IMR-90 (cell line): ENCODE data around the gene SVBP. TPM values are rescaled to one million over a fixed set of nuclear protein-coding genes. Genes with fewer than 3 reads are reported as not detected.

Source experiments
- ATAC-seq: fragments of 200-7000 bp; cut with Tn5 transposase; 2 replicates; pipeline ENCODE4 v1.9.1; 2020; ENCODE audit warnings: low read depth, mild to moderate bottlenecking, moderate library complexity
- BruUV-seq: library from RNA; stranded (reverse); fragments of 400-500 nt; replicated peaks from 2 replicates; lab custom pipeline; 2021; lab: Mats Ljungman, UMichigan
- CTCF ChIA-PET: fragments of 300-600 bp; formaldehyde crosslinking; extraction: SDS; loops from one replicate; lab custom pipeline; 2021; ENCODE audit warnings: antibody characterized with exemption; lab: Yijun Ruan, JAX
- POLR2A ChIA-PET: fragments of 300-600 bp; sonication (Branson Sonifier 250); formaldehyde crosslinking; loops from one replicate; lab custom pipeline; 2022; ENCODE audit warnings: antibody characterized with exemption; ENCODE audit not compliant: unreplicated experiment; lab: Charles Lee
- DNase-seq: peaks from one replicate; pipeline ENCODE4 v3.0.0; 2013
- H2AFZ ChIP-seq: replicated peaks from 2 replicates; pipeline ENCODE3; 2013; ENCODE audit warnings: low read length, mild to moderate bottlenecking; ENCODE audit not compliant: poor library complexity
- H2AK5ac ChIP-seq: 2 replicates; pipeline ENCODE4 v1.6.1; 2013; ENCODE audit warnings: low read depth, low read length, inconsistent platforms
- H2AK9ac ChIP-seq: replicated peaks from 2 replicates; pipeline ENCODE3; 2013; ENCODE audit warnings: mild to moderate bottlenecking, low read depth, low read length, moderate library complexity; ENCODE audit not compliant: poor library complexity
- H2BK120ac ChIP-seq: 2 replicates; pipeline ENCODE4 v1.6.1; 2013; ENCODE audit warnings: low read depth, low read length, inconsistent platforms
- H2BK15ac ChIP-seq: 3 replicates; pipeline ENCODE4 v1.6.1; 2013; ENCODE audit warnings: low read depth, low read length, inconsistent platforms
- H2BK20ac ChIP-seq: 2 replicates; pipeline ENCODE4 v1.6.1; 2013; ENCODE audit warnings: low read depth, mild to moderate bottlenecking, inconsistent platforms, low read length, moderate library complexity
- H2BK5ac ChIP-seq: 2 replicates; pipeline ENCODE4 v1.6.1; 2013; ENCODE audit warnings: mild to moderate bottlenecking, low read depth, low read length, inconsistent platforms; ENCODE audit not compliant: poor library complexity, severe bottlenecking
- H3K14ac ChIP-seq: replicated peaks from 2 replicates; pipeline ENCODE4 v1.6.1; 2013; ENCODE audit warnings: low read depth, low read length, inconsistent platforms
- H3K18ac ChIP-seq: 2 replicates; pipeline ENCODE4 v1.6.1; 2013; ENCODE audit warnings: low read depth, low read length, control low read depth
- H3K23ac ChIP-seq: 2 replicates; pipeline ENCODE4 v1.6.1; 2013; ENCODE audit warnings: low read depth, low read length, inconsistent platforms
- H3K27ac ChIP-seq: 2 replicates; pipeline ENCODE4 v1.5.1; 2013; ENCODE audit warnings: mild to moderate bottlenecking, control low read depth, low read length; ENCODE audit not compliant: insufficient read depth
- H3K27me3 ChIP-seq: 2 replicates; pipeline ENCODE4 v1.6.1; 2013; ENCODE audit warnings: low read length; ENCODE audit not compliant: control insufficient read depth, insufficient read depth
- H3K36me3 ChIP-seq: 2 replicates; pipeline ENCODE4 v1.6.1; 2013; ENCODE audit warnings: low read length, mixed read lengths; ENCODE audit not compliant: control insufficient read depth, insufficient read depth
- H3K4ac ChIP-seq: 2 replicates; pipeline ENCODE4 v1.6.1; 2013; ENCODE audit warnings: low read depth, low read length, inconsistent platforms
- H3K4me1 ChIP-seq: 2 replicates; pipeline ENCODE4 v1.6.1; 2013; ENCODE audit warnings: low read length, mixed read lengths; ENCODE audit not compliant: control insufficient read depth, insufficient read depth
- H3K4me2 ChIP-seq: 2 replicates; pipeline ENCODE4 v1.6.1; 2013; ENCODE audit warnings: low read depth, mild to moderate bottlenecking, control low read depth, low read length, moderate library complexity
- H3K4me3 ChIP-seq: 2 replicates; pipeline ENCODE4 v1.5.1; 2013; ENCODE audit warnings: low read depth, mild to moderate bottlenecking, control low read depth, low read length, moderate library complexity; ENCODE audit not compliant: insufficient read depth
- H3K56ac ChIP-seq: 2 replicates; pipeline ENCODE4 v1.6.1; 2013; ENCODE audit warnings: low read length, inconsistent platforms; ENCODE audit not compliant: insufficient read depth; ENCODE audit errors: extremely low read depth
- H3K79me1 ChIP-seq, 2 experiments: 2 replicates each; pipeline ENCODE4 v1.6.1; 2013; ENCODE audit warnings: low read length in 2 of 2, inconsistent platforms in 1 of 2, low read depth in 1 of 2
- H3K9ac ChIP-seq: 2 replicates; pipeline ENCODE4 v1.6.1; 2013; ENCODE audit warnings: low read depth, low read length, control low read depth
- H3K9me1 ChIP-seq: 2 replicates; pipeline ENCODE4 v1.6.1; 2013; ENCODE audit warnings: low read length, inconsistent platforms; ENCODE audit not compliant: insufficient read depth
- H3K9me3 ChIP-seq: 2 replicates; pipeline ENCODE4 v1.6.1; 2013; ENCODE audit warnings: low read length; ENCODE audit not compliant: control insufficient read depth, insufficient read depth
- H4K20me1 ChIP-seq: 2 replicates; pipeline ENCODE4 v1.6.1; 2013; ENCODE audit warnings: low read length, inconsistent platforms; ENCODE audit not compliant: insufficient read depth
- H4K5ac ChIP-seq: 2 replicates; pipeline ENCODE4 v1.6.1; 2013; ENCODE audit warnings: mild to moderate bottlenecking, low read depth, low read length, control low read depth
- H4K8ac ChIP-seq, 2 experiments: 2 replicates each; pipeline ENCODE4 v1.6.1; 2013; ENCODE audit warnings: low read depth in 2 of 2, low read length in 2 of 2, control low read depth in 1 of 2, inconsistent platforms in 1 of 2
- H4K91ac ChIP-seq: 2 replicates; pipeline ENCODE4 v1.6.1; 2013; ENCODE audit warnings: low read depth, low read length, inconsistent platforms; ENCODE audit not compliant: insufficient read depth
- CEBPB ChIP-seq: IDR thresholded peaks from 2 replicates; pipeline ENCODE4 v1.6.1; 2012; ENCODE audit warnings: low read depth, low read length, improper control_type of control experiment
- CHD1 ChIP-seq: IDR thresholded peaks from 2 replicates; pipeline ENCODE4 v1.6.1; 2012; ENCODE audit warnings: low read depth, low read length, improper control_type of control experiment
- FOS ChIP-seq: fragments of 150-350 bp; IDR thresholded peaks from 2 replicates; pipeline ENCODE4 v1.6.1; 2016; ENCODE audit warnings: low read depth, low read length
- MAFK ChIP-seq: IDR thresholded peaks from 2 replicates; pipeline ENCODE4 v1.6.1; 2012; ENCODE audit warnings: low read depth, low read length, improper control_type of control experiment
- MAZ ChIP-seq: IDR thresholded peaks from 2 replicates; pipeline ENCODE4 v1.6.1; 2012; ENCODE audit warnings: low read depth, mild to moderate bottlenecking, low read length, improper control_type of control experiment, moderate library complexity, borderline replicate concordance
- MXI1 ChIP-seq: IDR thresholded peaks from 2 replicates; pipeline ENCODE4 v1.6.1; 2012; ENCODE audit warnings: low read depth, mild to moderate bottlenecking, low read length, moderate library complexity, borderline replicate concordance
- NFE2L2 ChIP-seq: fragments of 150-350 bp; IDR thresholded peaks from 2 replicates; pipeline ENCODE4 v1.6.1; 2016; ENCODE audit warnings: low read depth, mild to moderate bottlenecking, low read length
- POLR2A ChIP-seq: IDR thresholded peaks from 2 replicates; pipeline ENCODE4 v1.6.1; 2012; ENCODE audit warnings: mild to moderate bottlenecking, low read depth, low read length
- RAD21 ChIP-seq: IDR thresholded peaks from 2 replicates; pipeline ENCODE4 v1.6.1; 2012; ENCODE audit warnings: low read length, improper control_type of control experiment
- RCOR1 ChIP-seq: IDR thresholded peaks from 2 replicates; pipeline ENCODE4 v1.6.1; 2012; ENCODE audit warnings: mild to moderate bottlenecking, low read length, improper control_type of control experiment; ENCODE audit not compliant: insufficient replicate concordance
- RFX5 ChIP-seq: IDR thresholded peaks from 2 replicates; pipeline ENCODE4 v1.8.0; 2012; ENCODE audit warnings: low read depth, mild to moderate bottlenecking, low read length, moderate library complexity
- SMC3 ChIP-seq: fragments of 150-350 bp; IDR thresholded peaks from 2 replicates; pipeline ENCODE4 v1.6.1; 2016; ENCODE audit warnings: low read depth, mild to moderate bottlenecking, antibody characterized with exemption, low read length, moderate library complexity
- WGBS, 2 experiments: methylation state at CpG; one replicate each; pipeline versions ENCODE4 v1.1.5 to v1.1.7; 2013; ENCODE audit warnings: missing lambda C conversion rate in 2 of 2; ENCODE audit not compliant: insufficient read length in 1 of 2; ENCODE audit errors: extremely low coverage in 2 of 2; 5-methylcytosine and 5-hydroxymethylcytosine counted together
- dilution Hi-C: fragments of 300-500 bp; cut with HindIII; formaldehyde crosslinking; loops from one replicate; pipeline ENCODE4 v1.14.3; 2018; ENCODE audit warnings: low sequenced_read_pairs; ENCODE audit not compliant: unreplicated experiment
- in situ Hi-C: fragments of 300-500 bp; cut with MboI; formaldehyde crosslinking; loops from 3 replicates; pipeline ENCODE4 v1.14.3; 2019; ENCODE audit warnings: low sequenced_read_pairs, inconsistent platforms, mixed read lengths
- intact Hi-C: fragments of 100-400 bp; cut with micrococcal nuclease; formaldehyde crosslinking; loops from 2 replicates; pipeline ENCODE4 v1.10.0; 2022
- polyA plus RNA-seq, 3 experiments: library from polyadenylated mRNA; depleted of rRNA; stranded (reverse); fragments of >200 nt; gene quantifications; 2 replicates each; pipeline ENCODE4 v1.2.3, GENCODE V29; 2012; ENCODE audit warnings: low replicate concordance in 1 of 3
- total RNA-seq: library from RNA; depleted of rRNA; stranded (reverse); fragments of >200 nt; gene quantifications from 2 replicates; pipeline ENCODE4 v1.2.3, GENCODE V29; 2012
- TF ChIP-seq, protein P1 (sequence below): conservative IDR thresholded peaks from 2 replicates; pipeline ENCODE4 v1.5.1; 2012; ENCODE audit warnings: mild to moderate bottlenecking, low read depth, low read length, improper control_type of control experiment
- TF ChIP-seq, protein P2 (sequence below): fragments of 150-350 bp; IDR thresholded peaks from 2 replicates; pipeline ENCODE4 v1.6.1; 2016; ENCODE audit warnings: low read depth, mild to moderate bottlenecking, low read length, moderate library complexity, borderline replicate concordance

SVBP gene
- total and polyA plus RNA-seq, 2 of the 4 experiments (the other 2 are of a cell fraction): 9.7 to 11.5 TPM

DNA sequence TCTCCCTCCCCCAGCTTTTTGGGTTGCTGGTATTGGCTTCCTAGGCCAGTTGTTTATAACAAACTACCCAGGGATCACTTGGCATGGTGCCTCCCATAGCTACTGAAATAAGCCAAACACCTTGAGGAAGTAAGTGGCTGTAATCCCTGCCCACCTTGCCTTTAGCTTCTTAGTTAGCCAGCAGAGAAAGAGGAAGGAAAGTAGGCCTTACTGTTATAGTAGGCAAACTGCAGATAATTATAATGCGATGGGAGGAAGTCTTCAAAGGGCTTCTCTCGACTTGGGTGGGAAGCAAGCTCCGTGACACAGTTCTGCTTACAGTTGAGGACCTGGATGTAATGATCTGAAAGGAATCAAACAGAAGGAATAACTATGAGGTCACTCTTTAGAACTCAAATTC, 58.6 kb downstream of the SVBP start:
- no peak overlapping the region for H2AK5ac ChIP-seq
- H2AK9ac ChIP-seq: no peak overlapping the region
- no CpG with 5 or more reads among the region's 3 CpGs for WGBS, 2 experiments
- dilution Hi-C loops (no loop called here), intact Hi-C loops (loop anchor here (5.0 kb wide), 1 partner anchor 611 kb away; no protein-coding TSS in a partner anchor), in situ Hi-C loops (no loop called here)
- H4K20me1 ChIP-seq: peaks cover 14% of the 10 kb centered on the region
- POLR2A ChIA-PET: no interaction called here
- no peak overlapping the region for H2AFZ ChIP-seq
- H3K23ac ChIP-seq: no peak overlapping the region
- no peak overlapping the region for H3K9ac ChIP-seq
- H3K9me3 ChIP-seq: no peaks in the 10 kb centered on the region
- no peak overlapping the region for H2BK15ac ChIP-seq
- H3K79me1 ChIP-seq: peaks cover 39 to 46% of the 10 kb centered on the region in 2 experiments
- H3K4me1 ChIP-seq: peaks cover 3% of the 10 kb centered on the region; the same call in 1 of the 2 replicates
- H3K4ac ChIP-seq: no peak overlapping the region
- no peak for ATAC-seq
- no peak overlapping the region for H3K56ac ChIP-seq
- H4K8ac ChIP-seq: no peak overlapping the region
- no peak overlapping the region for H3K4me2 ChIP-seq
- no peak for TF ChIP-seq SMC3
- no peak for TF ChIP-seq RFX5
- TF ChIP-seq FOS: no peak
- no peak for TF ChIP-seq CEBPB
- no peak for TF ChIP-seq RAD21
- no peak for TF ChIP-seq NFE2L2
- TF ChIP-seq MXI1: no peak
- no peak for TF ChIP-seq CHD1
- TF ChIP-seq RCOR1: no peak
- no peak for TF ChIP-seq MAFK
- TF ChIP-seq, protein P1, sequence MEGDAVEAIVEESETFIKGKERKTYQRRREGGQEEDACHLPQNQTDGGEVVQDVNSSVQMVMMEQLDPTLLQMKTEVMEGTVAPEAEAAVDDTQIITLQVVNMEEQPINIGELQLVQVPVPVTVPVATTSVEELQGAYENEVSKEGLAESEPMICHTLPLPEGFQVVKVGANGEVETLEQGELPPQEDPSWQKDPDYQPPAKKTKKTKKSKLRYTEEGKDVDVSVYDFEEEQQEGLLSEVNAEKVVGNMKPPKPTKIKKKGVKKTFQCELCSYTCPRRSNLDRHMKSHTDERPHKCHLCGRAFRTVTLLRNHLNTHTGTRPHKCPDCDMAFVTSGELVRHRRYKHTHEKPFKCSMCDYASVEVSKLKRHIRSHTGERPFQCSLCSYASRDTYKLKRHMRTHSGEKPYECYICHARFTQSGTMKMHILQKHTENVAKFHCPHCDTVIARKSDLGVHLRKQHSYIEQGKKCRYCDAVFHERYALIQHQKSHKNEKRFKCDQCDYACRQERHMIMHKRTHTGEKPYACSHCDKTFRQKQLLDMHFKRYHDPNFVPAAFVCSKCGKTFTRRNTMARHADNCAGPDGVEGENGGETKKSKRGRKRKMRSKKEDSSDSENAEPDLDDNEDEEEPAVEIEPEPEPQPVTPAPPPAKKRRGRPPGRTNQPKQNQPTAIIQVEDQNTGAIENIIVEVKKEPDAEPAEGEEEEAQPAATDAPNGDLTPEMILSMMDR: no peak
- TF ChIP-seq, protein P2, sequence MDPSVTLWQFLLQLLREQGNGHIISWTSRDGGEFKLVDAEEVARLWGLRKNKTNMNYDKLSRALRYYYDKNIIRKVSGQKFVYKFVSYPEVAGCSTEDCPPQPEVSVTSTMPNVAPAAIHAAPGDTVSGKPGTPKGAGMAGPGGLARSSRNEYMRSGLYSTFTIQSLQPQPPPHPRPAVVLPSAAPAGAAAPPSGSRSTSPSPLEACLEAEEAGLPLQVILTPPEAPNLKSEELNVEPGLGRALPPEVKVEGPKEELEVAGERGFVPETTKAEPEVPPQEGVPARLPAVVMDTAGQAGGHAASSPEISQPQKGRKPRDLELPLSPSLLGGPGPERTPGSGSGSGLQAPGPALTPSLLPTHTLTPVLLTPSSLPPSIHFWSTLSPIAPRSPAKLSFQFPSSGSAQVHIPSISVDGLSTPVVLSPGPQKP: no peak
- TF ChIP-seq MAZ: no peak
- no peak for TF ChIP-seq POLR2A
- no TSS peak for BruUV-seq
- no peak overlapping the region for H3K4me3 ChIP-seq
- H4K91ac ChIP-seq: no peak overlapping the region
- peaks cover 55% of the 10 kb centered on the region for H3K36me3 ChIP-seq
- H3K14ac ChIP-seq: no peak overlapping the region
- CTCF ChIA-PET: no interaction called here
- no peak overlapping the region for H3K18ac ChIP-seq
- no peak overlapping the region for H3K27ac ChIP-seq
- no peaks in the 10 kb centered on the region for H3K27me3 ChIP-seq
- no peak overlapping the region for H2BK5ac ChIP-seq
- H3K9me1 ChIP-seq: peaks cover 11% of the 10 kb centered on the region
- no peak for DNase-seq
- H2BK120ac ChIP-seq: no peak overlapping the region
- no peak overlapping the region for H4K5ac ChIP-seq
- no peak overlapping the region for H2BK20ac ChIP-seq
